BJ (cell line): ENCODE data around the gene CLCN4. TPM values are rescaled to one million over a fixed set of nuclear protein-coding genes. Genes with fewer than 3 reads are reported as not detected.

Experiments
- CTCF ChIA-PET: fragments of 350-600 bp; formaldehyde crosslinking; extraction: SDS; loops from one replicate; lab custom pipeline; 2021; ENCODE audit warnings: antibody characterized with exemption, inconsistent platforms; lab: Yijun Ruan, JAX
- POLR2A ChIA-PET: fragments of 300-600 bp; sonication (Branson Sonifier 250); formaldehyde crosslinking; extraction: SDS; loops from one replicate; lab custom pipeline; 2021; ENCODE audit warnings: antibody characterized with exemption; lab: Charles Lee
- DNase-seq: peaks from one replicate; pipeline ENCODE4 v3.0.0-alpha.2; 2011; ENCODE audit warnings: low read depth
- H3K27me3 ChIP-seq: 2 replicates; pipeline ENCODE4 v1.6.0; 2011; ENCODE audit warnings: low read length; ENCODE audit not compliant: control insufficient read depth, insufficient read depth
- H3K36me3 ChIP-seq: 2 replicates; pipeline ENCODE4 v1.5.1; 2011; ENCODE audit warnings: low read length; ENCODE audit not compliant: control insufficient read depth, insufficient read depth
- H3K4me3 ChIP-seq: 2 replicates; pipeline ENCODE4 v1.5.1; 2011; ENCODE audit warnings: low read depth, mild to moderate bottlenecking, control low read depth, low read length
- polyA plus RNA-seq: library from polyadenylated mRNA; depleted of rRNA; stranded (reverse); fragments of >200 nt; gene quantifications from 2 replicates; pipeline ENCODE4 v1.2.3, GENCODE V29; 2011
- TF ChIP-seq, protein P1 (sequence below): IDR thresholded peaks from 2 replicates; pipeline ENCODE4 v1.5.1; 2011; ENCODE audit warnings: low read depth, mild to moderate bottlenecking, control low read depth, inconsistent platforms, low read length, moderate library complexity; ENCODE audit not compliant: insufficient read depth

The CLCN4 gene
- polyA plus RNA-seq, 1 experiment, result 0.11 TPM

- ChIA-PET POLR2A (no interaction called here), CTCF (interaction anchor here (1.4 kb wide), 1 partner anchor 9 kb away, joined by 15 read pairs; no protein-coding TSS in a partner anchor)
- H3K36me3 ChIP-seq, result peaks cover 8% of the 10 kb centered on the region
- TF ChIP-seq, protein P1, sequence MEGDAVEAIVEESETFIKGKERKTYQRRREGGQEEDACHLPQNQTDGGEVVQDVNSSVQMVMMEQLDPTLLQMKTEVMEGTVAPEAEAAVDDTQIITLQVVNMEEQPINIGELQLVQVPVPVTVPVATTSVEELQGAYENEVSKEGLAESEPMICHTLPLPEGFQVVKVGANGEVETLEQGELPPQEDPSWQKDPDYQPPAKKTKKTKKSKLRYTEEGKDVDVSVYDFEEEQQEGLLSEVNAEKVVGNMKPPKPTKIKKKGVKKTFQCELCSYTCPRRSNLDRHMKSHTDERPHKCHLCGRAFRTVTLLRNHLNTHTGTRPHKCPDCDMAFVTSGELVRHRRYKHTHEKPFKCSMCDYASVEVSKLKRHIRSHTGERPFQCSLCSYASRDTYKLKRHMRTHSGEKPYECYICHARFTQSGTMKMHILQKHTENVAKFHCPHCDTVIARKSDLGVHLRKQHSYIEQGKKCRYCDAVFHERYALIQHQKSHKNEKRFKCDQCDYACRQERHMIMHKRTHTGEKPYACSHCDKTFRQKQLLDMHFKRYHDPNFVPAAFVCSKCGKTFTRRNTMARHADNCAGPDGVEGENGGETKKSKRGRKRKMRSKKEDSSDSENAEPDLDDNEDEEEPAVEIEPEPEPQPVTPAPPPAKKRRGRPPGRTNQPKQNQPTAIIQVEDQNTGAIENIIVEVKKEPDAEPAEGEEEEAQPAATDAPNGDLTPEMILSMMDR, result no peak
- H3K4me3 ChIP-seq, result no peak overlapping the region
- H3K27me3 ChIP-seq, result no peaks in the 10 kb centered on the region
- DNase-seq, result no peak
Observed at GRCh38 chrX:10128386-10128785, 28.4 kb upstream of the CLCN4 start.

DNA sequence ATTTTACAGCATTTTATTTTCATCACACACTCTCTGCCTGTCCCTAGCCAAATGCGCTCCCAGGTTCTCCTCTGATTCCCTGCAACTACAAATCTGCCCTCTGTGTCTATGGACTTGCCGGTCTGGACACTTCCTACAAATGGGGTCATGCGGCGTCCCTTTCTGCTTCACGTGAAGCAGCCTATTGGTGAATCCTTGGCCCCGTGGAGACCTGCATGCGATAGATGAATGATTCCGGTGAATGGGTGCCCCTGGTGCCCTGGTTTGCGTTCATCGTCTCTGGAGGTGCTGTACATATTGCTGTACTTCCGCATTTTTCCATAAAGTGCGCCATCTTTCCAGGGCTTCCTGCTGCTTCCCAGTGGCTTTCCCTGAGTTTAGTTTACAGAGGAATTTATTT lies 27.5 kb upstream of the CLCN4 start:
- no peak for DNase-seq
- peaks cover 8% of the 10 kb centered on the region for H3K36me3 ChIP-seq
- H3K27me3 ChIP-seq, result no peaks in the 10 kb centered on the region
- POLR2A ChIA-PET, result no interaction called here
- CTCF ChIA-PET, result no interaction called here
- TF ChIP-seq, protein P1, result no peak
- H3K4me3 ChIP-seq, result no peak overlapping the region

- CTCF ChIA-PET, result no interaction called here
Observed at GRCh38 chrX:10130354-10130753, 26.4 kb upstream of the CLCN4 start.

GRCh38 chrX:10133980-10134676 lies 22.6 kb upstream of the CLCN4 start:
- POLR2A ChIA-PET, result no interaction called here
- H3K4me3 ChIP-seq, result no peak overlapping the region
- TF ChIP-seq, protein P1, result no peak
- DNase-seq, result no peak
- H3K27me3 ChIP-seq, result no peaks in the 10 kb centered on the region
- CTCF ChIA-PET, result interaction anchor here (2.7 kb wide), 1 partner anchor 14 kb away, joined by 9 read pairs; no protein-coding TSS in a partner anchor
- H3K36me3 ChIP-seq, result peaks cover 9% of the 10 kb centered on the region

More at GRCh38 chrX:10130354-10130753, 26.4 kb upstream of the CLCN4 start:
- TF ChIP-seq, protein P1, result no peak
- POLR2A ChIA-PET, result no interaction called here
- peaks cover 10% of the 10 kb centered on the region for H3K36me3 ChIP-seq
- no peaks in the 10 kb centered on the region for H3K27me3 ChIP-seq
- no peak for DNase-seq
- no peak overlapping the region for H3K4me3 ChIP-seq

DNA sequence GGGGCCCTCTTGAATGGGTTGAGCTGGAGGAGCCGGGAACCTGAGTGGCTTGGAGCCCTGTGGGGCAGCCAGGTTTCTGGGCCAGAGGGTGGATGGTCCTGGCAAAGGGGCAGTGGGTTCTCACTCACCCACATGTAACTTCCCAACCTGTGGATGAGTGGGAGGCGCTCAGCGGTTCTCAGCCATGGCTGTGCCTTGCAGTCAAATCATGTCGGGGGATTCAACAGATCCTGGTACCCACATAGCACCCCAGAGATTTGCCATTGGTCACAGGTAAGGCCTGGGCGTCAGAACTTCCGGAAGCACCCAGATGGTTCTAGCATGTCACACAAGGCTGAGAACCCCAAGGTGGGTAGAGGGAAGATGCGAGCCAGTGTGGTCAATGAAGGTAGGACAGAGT lies 21.9 kb upstream of the CLCN4 start:
- Histone ChIP-seq H3K27me3 (no peaks in the 10 kb centered on the region), H3K36me3 (peaks cover 10% of the 10 kb centered on the region), H3K4me3 (no peak overlapping the region)
- POLR2A ChIA-PET, result no interaction called here
- TF ChIP-seq, protein P1, result no peak
- CTCF ChIA-PET, result no interaction called here
- no peak for DNase-seq
